Stomach (tissue), 4 donors: ENCODE results near the gene EHD4.

ENCODE experiments used
- CTCF ChIP-seq, 7 experiments: fragments of 450-650 bp in 4 of 7; fragments of 200-600 bp in 3 of 7; sonication (generic) in 3 of 7; IDR thresholded peaks; one replicate each; pipeline ENCODE4 v1.5.1; 2016 to 2019; ENCODE audit warnings: antibody characterized with exemption in 7 of 7, control low read depth in 2 of 7, mild to moderate bottlenecking in 1 of 7
- EP300 ChIP-seq: sonication (generic); formaldehyde crosslinking; IDR thresholded peaks from one replicate; pipeline ENCODE4 v1.6.1; 2017; ENCODE audit warnings: antibody characterized with exemption
- POLR2A ChIP-seq, 4 donors: fragments of 450-650 bp; IDR thresholded peaks; one replicate each; pipeline ENCODE4 v1.6.1; 2016; ENCODE audit warnings: antibody characterized with exemption in 4 of 4, control low read depth in 2 of 4, mild to moderate bottlenecking in 1 of 4, moderate library complexity in 1 of 4
- POLR2AphosphoS5 ChIP-seq, 3 donors: sonication (generic); formaldehyde crosslinking; IDR thresholded peaks; one replicate each; pipeline ENCODE4 v1.6.1; 2016; ENCODE audit warnings: antibody characterized with exemption in 3 of 3

- TF ChIP-seq POLR2A (IDR thresholded peaks at IDR 0.05) (no peak), CTCF (IDR thresholded peaks at IDR 0.05) (no peak), POLR2AphosphoS5 (IDR thresholded peaks at IDR 0.05) (no peak), EP300 (no peak)
These were observed 78.0 kb downstream of the EHD4 start for GRCh38 chr15:41894251-41894790.
